Stimulated activated CD8-positive, alpha-beta memory T cell treated with anti-CD3 and anti-CD28 coated beads, Interleukin-4, amount 100 ng/mL, for 48 hours (primary cell): ENCODE results near the gene EHD2.
"Not testable (repeated sequence)": the region's sequence is repeated elsewhere in the genome, so short reads cannot be mapped to it uniquely, and the experiment has no call there.

Source experiments
- DNase-seq: peaks from one replicate; pipeline ENCODE4 v3.0.0-alpha.2; 2020

EHD2 gene

GRCh38 chr19:47777245-47778048, 64.2 kb downstream of the EHD2 start:
- not testable (repeated sequence) for DNase-seq

GRCh38 chr19:47778049-47778953, 65.1 kb downstream of the EHD2 start, which contains the start of gene SELENOW:
TSS of gene SELENOW (plus strand) at chr19:47778703. CDS start at chr19:47778786, 83 bp downstream.
- peak; percentile 88 for DNase-seq

GRCh38 chr19:47778954-47779351, 65.7 kb downstream of the EHD2 start:
- peak; percentile 44 for DNase-seq

DNA sequence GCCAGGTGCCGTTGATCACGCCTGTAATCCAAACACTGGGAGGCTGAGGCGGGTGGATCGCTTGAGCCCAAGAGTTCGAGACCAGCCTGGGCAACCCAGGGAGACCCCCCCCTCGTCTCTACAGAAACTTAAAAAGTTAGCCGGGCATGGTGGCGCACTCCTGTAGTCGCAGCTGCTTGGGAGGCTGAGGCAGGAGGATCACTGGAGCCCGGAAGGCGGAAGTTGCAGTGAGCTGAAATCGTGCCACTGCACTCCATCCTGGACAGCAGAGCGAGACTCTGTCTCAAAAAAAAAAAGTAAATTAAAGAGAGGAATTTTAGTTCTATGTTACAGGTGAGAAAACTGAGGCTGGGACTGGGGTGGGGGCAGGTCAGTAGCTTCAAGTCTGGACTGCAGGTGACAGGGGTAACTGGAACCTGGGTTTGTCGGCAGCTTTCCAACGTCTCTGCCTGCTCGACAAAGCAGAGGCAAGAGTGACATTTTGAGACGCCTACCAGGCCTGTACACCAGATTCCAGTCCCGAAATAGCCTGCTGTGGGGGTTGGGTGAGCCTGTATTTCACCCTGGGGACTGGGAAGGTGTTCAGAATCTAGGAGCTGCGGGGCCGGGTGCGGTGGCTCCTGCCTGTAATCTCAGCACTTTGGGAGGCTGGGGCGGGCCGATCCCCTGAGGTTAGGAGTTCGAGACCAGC, 66.4 kb downstream of the EHD2 start:
- DNase-seq = no peak

- DNase-seq = no peak
These were observed 67.0 kb downstream of the EHD2 start for GRCh38 chr19:47780215-47780551.

- DNase-seq = no peak
These were observed 68.5 kb downstream of the EHD2 start for GRCh38 chr19:47781590-47782262.

DNA sequence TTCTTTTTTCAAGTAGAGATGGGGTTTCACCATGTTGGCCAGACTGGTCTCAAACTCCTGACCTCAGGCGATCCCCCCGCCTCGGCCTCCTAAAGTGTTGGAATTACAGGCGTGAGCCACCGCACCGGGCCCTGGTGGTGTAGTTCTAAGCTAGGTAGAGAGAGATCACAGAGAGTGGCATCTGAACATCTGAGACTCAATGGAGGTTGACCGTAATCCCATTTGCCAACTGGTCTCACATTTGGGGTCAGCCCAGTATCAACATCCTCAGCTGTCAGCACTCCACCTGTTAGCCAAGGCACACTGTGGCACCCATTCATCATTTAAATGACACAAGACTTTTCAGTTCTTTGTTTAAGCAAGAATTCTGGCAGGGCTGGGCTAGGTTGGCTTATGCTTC, 73.3 kb downstream of the EHD2 start:
- DNase-seq = no peak

DNA sequence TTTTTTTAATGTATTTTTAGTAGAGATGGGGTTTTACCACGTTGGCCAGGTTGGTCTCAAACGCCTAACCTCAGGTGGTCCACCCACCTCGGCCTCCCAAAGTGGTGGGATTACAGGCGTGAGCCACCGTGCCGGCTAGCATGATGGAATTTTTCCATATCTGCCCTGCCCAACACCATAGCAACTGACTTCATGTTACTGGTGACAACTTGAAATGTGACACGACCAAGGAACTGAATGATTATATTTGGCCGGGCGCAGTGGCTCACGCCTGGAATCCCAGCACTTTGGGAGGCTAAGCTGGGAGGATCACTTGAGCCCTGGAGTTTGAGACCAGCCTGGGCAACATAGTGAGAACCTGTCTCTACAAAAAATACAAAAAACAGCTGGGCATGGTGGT, 74.1 kb downstream of the EHD2 start:
- not testable (repeated sequence) for DNase-seq

- DNase-seq = not testable (repeated sequence)
These were observed 76.6 kb downstream of the EHD2 start for GRCh38 chr19:47789811-47790210.

DNA sequence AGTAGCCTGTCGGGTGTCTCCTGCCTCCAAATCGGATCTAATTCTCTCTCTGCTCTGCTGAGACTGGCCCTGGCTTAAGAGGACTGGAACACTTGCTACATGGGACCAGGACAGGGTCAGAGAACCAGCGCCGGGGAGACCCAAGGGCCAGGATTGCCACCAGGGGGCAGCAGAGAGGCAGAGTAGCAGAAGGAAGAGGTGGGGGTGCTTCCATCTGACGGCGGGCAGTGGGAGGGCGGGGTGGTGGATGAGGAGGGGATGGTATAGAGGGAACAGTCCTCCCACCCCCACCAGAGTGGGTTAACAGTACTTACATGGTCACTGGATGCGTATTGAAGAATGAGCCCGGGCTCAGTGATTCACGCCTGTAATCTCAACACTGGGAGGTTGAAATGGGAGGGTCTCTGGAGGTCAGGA, 77.2 kb downstream of the EHD2 start:
- peak; percentile 98 for DNase-seq

DNA sequence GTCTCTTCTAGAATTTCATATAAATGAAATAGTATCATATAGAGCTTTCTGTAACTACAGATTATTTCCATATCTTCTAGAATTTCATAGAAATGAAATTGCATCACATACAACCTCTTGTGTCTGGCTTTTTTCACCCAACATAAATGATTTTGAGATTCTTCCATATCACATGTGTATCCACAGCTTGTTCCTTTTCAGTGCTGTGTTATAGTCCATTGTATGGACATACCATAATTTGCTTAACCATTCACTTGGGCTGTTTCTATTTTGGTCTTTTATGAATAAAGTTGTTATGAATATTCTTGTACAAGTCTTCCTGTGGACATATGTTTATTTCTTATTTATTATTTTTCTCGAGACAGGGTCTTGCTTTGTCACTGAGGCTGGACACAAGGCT, 79.4 kb downstream of the EHD2 start:
- no peak for DNase-seq
